Upper lobe of left lung (tissue), 6 donors: ENCODE measurements around the gene COL9A2. TPM values are rescaled to one million over a fixed set of nuclear protein-coding genes. Genes with fewer than 3 reads are reported as not detected.
"Not testable (repeated sequence)": the region's sequence is repeated elsewhere in the genome, so short reads cannot be mapped to it uniquely, and the experiment has no call there.

Experiments
- ATAC-seq, 2 donors: fragments of 200-7000 bp; cut with Tn5 transposase; one replicate each; pipeline ENCODE4 v1.9.1; 2022; ENCODE audit warnings: mild to moderate bottlenecking in 2 of 2, moderate library complexity in 2 of 2; ENCODE audit not compliant: low FRiP score in 2 of 2
- DNase-seq, 2 donors: peaks; one replicate each; pipeline ENCODE4 v3.0.0-alpha.2; 2019 to 2020
- H3K27ac ChIP-seq, 4 donors: fragments of 200-600 bp; sonication (generic); one replicate each; pipeline ENCODE4 v1.5.1; 2016 to 2019
- H3K27me3 ChIP-seq, 4 donors: fragments of 200-600 bp; sonication (generic); one replicate each; pipeline ENCODE4 v1.5.1; 2017 to 2019
- H3K36me3 ChIP-seq, 4 donors: fragments of 200-600 bp; sonication (generic); one replicate each; pipeline ENCODE4 v1.5.1; 2016 to 2019
- H3K4me1 ChIP-seq, 4 donors: fragments of 200-600 bp; sonication (generic); one replicate each; pipeline ENCODE4 v1.5.1; 2018 to 2019
- H3K4me3 ChIP-seq, 4 donors: fragments of 200-600 bp; sonication (generic); one replicate each; pipeline ENCODE4 v1.5.1; 2017 to 2019; ENCODE audit warnings: mild to moderate bottlenecking in 2 of 4, moderate library complexity in 1 of 4
- H3K9me3 ChIP-seq, 4 donors: fragments of 200-600 bp; sonication (generic); one replicate each; pipeline ENCODE4 v1.5.1; 2018 to 2019
- CTCF ChIP-seq, 6 experiments: fragments of 450-650 bp in 4 of 6; fragments of 200-600 bp in 2 of 6; sonication (generic) in 2 of 6; IDR thresholded peaks; one replicate each; pipeline ENCODE4 v1.5.1; 2016 to 2019; ENCODE audit warnings: antibody characterized with exemption in 6 of 6
- EP300 ChIP-seq, 4 donors: sonication (generic); formaldehyde crosslinking; IDR thresholded peaks; one replicate each; pipeline ENCODE4 v1.5.1; 2017; ENCODE audit warnings: antibody characterized with exemption in 4 of 4, control low read depth in 2 of 4
- POLR2A ChIP-seq, 4 donors: fragments of 450-650 bp; IDR thresholded peaks; one replicate each; pipeline ENCODE4 v1.5.1; 2016 to 2017; ENCODE audit warnings: antibody characterized with exemption in 4 of 4, mild to moderate bottlenecking in 2 of 4
- POLR2AphosphoS5 ChIP-seq, 2 donors: sonication (generic); formaldehyde crosslinking; IDR thresholded peaks; one replicate each; pipeline ENCODE4 v1.5.1; 2017; ENCODE audit warnings: antibody characterized with exemption in 2 of 2
- WGBS, 2 donors: methylation state at CpG; one replicate each; pipeline ENCODE4 v1.1.5; 2017 to 2018; 5-methylcytosine and 5-hydroxymethylcytosine counted together
- total RNA-seq, 6 donors: library from RNA; depleted of rRNA in 4 of 6; stranded (reverse); fragments of >200 nt in 4 of 6; gene quantifications; one replicate each; pipeline versions ENCODE4 v1.1.0 to v1.2.1, GENCODE V29; 2016 to 2021
- donor health status: DM: no; HTN: no; CAD: no; lungs with moderate emphysema.
- donor health status: DM: no; HTN: yes; CAD: no; lungs with severe emphysema.

COL9A2 gene
- total RNA-seq, 6 donors from 2014 or later = 4.2 to 30.4 (median 5.2) TPM

- ATAC-seq = no peak
- TF ChIP-seq CTCF (IDR thresholded peaks at IDR 0.05) (no peak), EP300 (IDR thresholded peaks at IDR 0.05) (no peak), POLR2AphosphoS5 (IDR thresholded peaks at IDR 0.05) (no peak), POLR2A (IDR thresholded peaks at IDR 0.05) (no peak)
These were observed 34.0 kb upstream of the COL9A2 start for GRCh38 chr1:40351124-40351523.

GRCh38 chr1:40350391-40350790 lies 33.3 kb upstream of the COL9A2 start:
- Histone ChIP-seq H3K27ac (no peak overlapping the region), H3K27me3 (no peaks in the 10 kb centered on the region), H3K4me1 (no peaks in the 10 kb centered on the region), H3K36me3 (no peaks in the 10 kb centered on the region), H3K4me3 (no peak overlapping the region), H3K9me3 (no peaks in the 10 kb centered on the region)
- ATAC-seq = no peak
- WGBS, 2 donors = 76 to 78% methylated on average over 2 of the region's 2 CpGs
- no peak for TF ChIP-seq POLR2AphosphoS5 (IDR thresholded peaks at IDR 0.05)
- no peak for TF ChIP-seq CTCF (IDR thresholded peaks at IDR 0.05)
- no peak for TF ChIP-seq POLR2A (IDR thresholded peaks at IDR 0.05)
- no peak for TF ChIP-seq EP300 (IDR thresholded peaks at IDR 0.05)
- no peak for DNase-seq

More at GRCh38 chr1:40351124-40351523, 34.0 kb upstream of the COL9A2 start:
- no peaks in the 10 kb centered on the region for H3K36me3 ChIP-seq
- no peak for DNase-seq
- H3K9me3 ChIP-seq = no peaks in the 10 kb centered on the region
- WGBS, 2 donors = 79 to 88% methylated on average over 2 of the region's 2 CpGs
- H3K27ac ChIP-seq = no peak overlapping the region
- H3K27me3 ChIP-seq = no peaks in the 10 kb centered on the region
- no peak overlapping the region for H3K4me3 ChIP-seq
- no peaks in the 10 kb centered on the region for H3K4me1 ChIP-seq

GRCh38 chr1:40344597-40344996 lies 27.5 kb upstream of the COL9A2 start:
- WGBS, 2 donors = 10 to 13% methylated on average over 6 of the region's 6 CpGs
- DNase-seq = peak in 1 of 2 donors; percentile 72
- Histone ChIP-seq H3K9me3 (no peaks in the 10 kb centered on the region), H3K27ac (peak overlapping the region in 2 of 4 donors; percentile 16 to 55), H3K36me3 (no peaks in the 10 kb centered on the region), H3K4me1 (peaks cover 0 to 2% (median 0%) of the 10 kb centered on the region in 4 donors), H3K4me3 (peak overlapping the region in 1 of 4 donors; percentile 29), H3K27me3 (no peaks in the 10 kb centered on the region)
- TF ChIP-seq CTCF (IDR thresholded peaks at IDR 0.05) = no peak
- TF ChIP-seq POLR2AphosphoS5 (IDR thresholded peaks at IDR 0.05) = peak; percentile 45 to 61
- TF ChIP-seq POLR2A (IDR thresholded peaks at IDR 0.05) = peak in 1 of 4 donors; percentile 72
- no peak for TF ChIP-seq EP300 (IDR thresholded peaks at IDR 0.05)
- peak; percentile 78 to 91 for ATAC-seq

- DNase-seq, H3K4me3 ChIP-seq, ATAC-seq, H3K9me3 ChIP-seq, H3K36me3 ChIP-seq, H3K27me3 ChIP-seq: not testable (repeated sequence)
- peak in 1 of 4 donors; percentile 28 for TF ChIP-seq POLR2A (IDR thresholded peaks at IDR 0.05)
- 72 to 73% methylated on average over 3 of the region's 3 CpGs for WGBS, 2 donors
- Histone ChIP-seq H3K27ac (peak overlapping the region; percentile 4 to 75 (median 59)), H3K4me1 (peaks cover 0 to 15% (median 8%) of the 10 kb centered on the region in 4 donors)
These were observed 25.3 kb upstream of the COL9A2 start for GRCh38 chr1:40342381-40342717.

GRCh38 chr1:40341491-40342380 lies 24.6 kb upstream of the COL9A2 start:
- Histone ChIP-seq H3K4me1 (peaks cover 0 to 15% (median 8%) of the 10 kb centered on the region in 4 donors), H3K27ac (peak overlapping the region in 3 of 4 donors; percentile 45 to 75 (median 73)), H3K27me3 (no peaks in the 10 kb centered on the region), H3K36me3 (no peaks in the 10 kb centered on the region), H3K4me3 (no peak overlapping the region), H3K9me3 (no peaks in the 10 kb centered on the region)
- DNase-seq = no peak
- 58 to 69% methylated on average over 6 of the region's 6 CpGs for WGBS, 2 donors
- TF ChIP-seq CTCF (IDR thresholded peaks at IDR 0.05) (no peak), POLR2AphosphoS5 (IDR thresholded peaks at IDR 0.05) (no peak), EP300 (IDR thresholded peaks at IDR 0.05) (no peak), POLR2A (IDR thresholded peaks at IDR 0.05) (no peak)
- no peak for ATAC-seq
